Suprapubic skin (tissue), 4 donors: ENCODE results near the gene DISC1.

Experiments
- CTCF ChIP-seq, 2 donors: fragments of 200-600 bp in 1 of 2; fragments of 450-650 bp in 1 of 2; sonication (generic) in 1 of 2; IDR thresholded peaks; one replicate each; pipeline ENCODE4 v1.5.1; 2016 to 2019; ENCODE audit warnings: antibody characterized with exemption in 2 of 2, mild to moderate bottlenecking in 1 of 2, moderate library complexity in 1 of 2
- EP300 ChIP-seq: sonication (generic); formaldehyde crosslinking; IDR thresholded peaks from one replicate; pipeline ENCODE4 v1.6.1; 2017; ENCODE audit warnings: antibody characterized with exemption
- POLR2AphosphoS5 ChIP-seq, 3 donors: sonication (generic); formaldehyde crosslinking; IDR thresholded peaks; one replicate each; pipeline ENCODE4 v1.6.1; 2017; ENCODE audit warnings: antibody characterized with exemption in 3 of 3

GRCh38 chr1:231860221-231861088 lies 233.9 kb downstream of the DISC1 start:
- no peak for TF ChIP-seq CTCF (IDR thresholded peaks at IDR 0.05)
- TF ChIP-seq POLR2AphosphoS5 (IDR thresholded peaks at IDR 0.05) = no peak
- TF ChIP-seq EP300 = no peak
